HepG2 (cell line): ENCODE results near the gene PPP2R5B. TPM values are rescaled to one million over a fixed set of nuclear protein-coding genes. Genes with fewer than 3 reads are reported as not detected.

Experiments
- ATAD3A ChIP-seq: sonication (generic); formaldehyde crosslinking; IDR thresholded peaks from 2 replicates; pipeline ENCODE4 v1.4.0; 2020; ENCODE audit warnings: missing genetic modification reagents
- ELF1 ChIP-seq: sonication (generic); formaldehyde crosslinking; IDR thresholded peaks from 2 replicates; pipeline ENCODE4 v1.4.0; 2020; ENCODE audit warnings: missing genetic modification reagents
- HNRNPL ChIP-seq: fragments of 200-400 bp; formaldehyde crosslinking; IDR thresholded peaks from 2 replicates; pipeline ENCODE4 v1.6.1; 2017; ENCODE audit warnings: mild to moderate bottlenecking, low read depth, low read length
- IKZF4 ChIP-seq: sonication (generic); formaldehyde crosslinking; IDR thresholded peaks from 2 replicates; pipeline ENCODE4 v1.5.1; 2020; ENCODE audit warnings: borderline replicate concordance, mild to moderate bottlenecking, low read depth, missing genetic modification reagents; ENCODE audit errors: not compliant biosample characterization
- KDM2A ChIP-seq: sonication (generic); formaldehyde crosslinking; IDR thresholded peaks from 2 replicates; pipeline ENCODE4 v1.4.0; 2020; ENCODE audit warnings: low read depth, missing genetic modification reagents, borderline replicate concordance
- KLF9 ChIP-seq: IDR thresholded peaks from 2 replicates; pipeline ENCODE4 v1.6.1; 2016; ENCODE audit warnings: low read depth
- MED13 ChIP-seq: sonication (generic); formaldehyde crosslinking; IDR thresholded peaks from 2 replicates; pipeline ENCODE4 v1.5.0; 2020; ENCODE audit warnings: missing genetic modification reagents
- NCOA1 ChIP-seq: sonication (generic); formaldehyde crosslinking; IDR thresholded peaks from 2 replicates; pipeline ENCODE4 v1.9.0; 2021; ENCODE audit warnings: missing genetic modification reagents
- NFATC3 ChIP-seq: sonication (generic); formaldehyde crosslinking; IDR thresholded peaks from 2 replicates; pipeline ENCODE4 v1.5.1; 2020; ENCODE audit warnings: mild to moderate bottlenecking, missing genetic modification reagents
- NR1H2 ChIP-seq: sonication (generic); formaldehyde crosslinking; IDR thresholded peaks from 2 replicates; pipeline ENCODE4 v1.8.1; 2022; ENCODE audit warnings: low read depth, missing genetic modification reagents, borderline replicate concordance
- RFXAP ChIP-seq: sonication (generic); formaldehyde crosslinking; IDR thresholded peaks from 2 replicates; pipeline ENCODE4 v1.4.0; 2020; ENCODE audit warnings: missing genetic modification reagents, borderline replicate concordance
- SMARCE1 ChIP-seq: fragments of 450-650 bp; IDR thresholded peaks from 2 replicates; pipeline ENCODE4 v1.6.1; 2017; ENCODE audit warnings: borderline replicate concordance
- ZKSCAN8 ChIP-seq: IDR thresholded peaks from 2 replicates; pipeline ENCODE4 v1.6.1; 2016; ENCODE audit warnings: borderline replicate concordance, missing genetic modification reagents, missing compliant biosample characterization
- ZNF136 ChIP-seq: sonication (generic); formaldehyde crosslinking; IDR thresholded peaks from 2 replicates; pipeline ENCODE4 v1.8.1; 2022; ENCODE audit warnings: low read depth, mild to moderate bottlenecking, moderate library complexity, missing genetic modification reagents
- ZNF251 ChIP-seq: sonication (generic); formaldehyde crosslinking; IDR thresholded peaks from 2 replicates; pipeline ENCODE4 v1.9.0; 2021; ENCODE audit warnings: mild to moderate bottlenecking, missing genetic modification reagents
- ZNF572 ChIP-seq: sonication (generic); formaldehyde crosslinking; IDR thresholded peaks from 2 replicates; pipeline ENCODE4 v1.5.1; 2020; ENCODE audit warnings: mild to moderate bottlenecking, missing genetic modification reagents
- ZNF598 ChIP-seq: sonication (generic); formaldehyde crosslinking; IDR thresholded peaks from 2 replicates; pipeline ENCODE4 v1.5.1; 2020; ENCODE audit warnings: mild to moderate bottlenecking, missing genetic modification reagents, borderline replicate concordance
- ZSCAN20 ChIP-seq: sonication (generic); formaldehyde crosslinking; IDR thresholded peaks from 2 replicates; pipeline ENCODE4 v1.4.0; 2020; ENCODE audit warnings: missing genetic modification reagents, mild to moderate bottlenecking, borderline replicate concordance
- ZSCAN30 ChIP-seq: sonication (generic); formaldehyde crosslinking; IDR thresholded peaks from 2 replicates; pipeline ENCODE4 v1.5.0; 2020; ENCODE audit warnings: mild to moderate bottlenecking, missing genetic modification reagents
- polyA plus RNA-seq, 8 experiments: library from polyadenylated mRNA; depleted of rRNA in 3 of 8; stranded (reverse) in 7 of 8; unstranded in 1 of 8; fragments of >200 nt; fragmentation: Illumina TruSeq in 4 of 8; extraction: Trizol in 4 of 8; gene quantifications; 2 replicates each; pipeline versions ENCODE4 v1.2.1 to v1.2.3, GENCODE V29; 2011 to 2016; ENCODE audit warnings: low read depth in 4 of 8, missing spikeins in 1 of 8, mixed read lengths in 1 of 8; ENCODE audit not compliant: insufficient read depth in 1 of 8
- total RNA-seq, 5 experiments: library from RNA; depleted of rRNA; stranded (reverse); fragments of >200 nt; fragmentation: Illumina TruSeq; extraction: Trizol; gene quantifications; 2 replicates each; pipeline ENCODE4 v1.2.3, GENCODE V29; 2016; ENCODE audit warnings: low read depth in 1 of 5
- TF ChIP-seq, protein P1 (sequence below): sonication (generic); formaldehyde crosslinking; IDR thresholded peaks from 2 replicates; pipeline ENCODE4 v1.8.0; 2022; ENCODE audit warnings: low read depth, missing genetic modification reagents
- TF ChIP-seq, protein P2 (sequence below): sonication (generic); formaldehyde crosslinking; IDR thresholded peaks from 2 replicates; pipeline ENCODE4 v1.9.0; 2021; ENCODE audit warnings: mild to moderate bottlenecking, missing genetic modification reagents
- TF ChIP-seq, protein P3 (sequence below): IDR thresholded peaks from 2 replicates; pipeline ENCODE4 v1.6.1; 2016; ENCODE audit warnings: control low read depth

PPP2R5B gene
- total and polyA plus RNA-seq, 2 of the 13 experiments (the other 11 are each of a cell fraction or from before 2014, with no cell fraction given), result 2.3 to 8.3 TPM

DNA sequence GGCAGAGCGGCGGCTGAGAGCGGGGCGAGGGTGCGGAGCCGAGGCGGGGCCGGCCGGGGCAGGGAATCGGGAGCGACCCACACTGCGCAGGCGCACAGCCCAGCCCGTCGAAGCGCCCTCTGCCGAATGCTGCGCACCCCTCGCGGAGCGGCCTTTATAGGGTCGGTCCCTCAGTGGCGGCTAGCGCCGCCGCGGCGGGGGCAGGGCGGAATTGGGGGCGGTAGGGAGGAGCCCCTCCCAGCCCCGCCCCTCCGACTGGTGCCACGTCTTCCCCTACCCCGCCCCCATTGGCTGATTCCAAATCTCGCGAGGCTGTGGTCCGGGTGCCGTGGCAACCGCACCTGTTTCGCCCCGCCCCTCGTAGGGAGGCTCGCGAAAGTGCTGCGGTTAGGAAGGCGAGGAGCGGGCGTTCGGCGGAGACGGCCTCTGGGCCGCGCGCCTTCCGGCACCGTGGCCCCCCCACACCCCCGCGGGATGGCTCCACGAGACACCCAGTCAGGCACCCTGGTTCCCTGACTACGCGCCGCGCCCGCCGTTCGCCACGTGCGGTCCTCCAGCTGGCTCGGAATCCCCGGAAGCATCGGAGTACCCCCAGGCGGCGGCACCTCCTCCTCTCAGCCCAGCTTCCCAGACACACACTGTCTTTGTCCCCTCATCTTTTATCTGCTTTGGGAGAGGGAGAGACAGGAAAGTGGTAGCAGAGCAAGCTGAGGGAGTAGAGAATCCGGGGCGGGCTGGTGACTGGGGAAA lies 45.8 kb upstream of the PPP2R5B start, which contains the start of gene EHD1 (continued):
- TF ChIP-seq NFATC3 (CRISPR knock-in tag), result no peak
- no peak for TF ChIP-seq ZKSCAN8 (CRISPR knock-in tag)
- TF ChIP-seq, protein P1, sequence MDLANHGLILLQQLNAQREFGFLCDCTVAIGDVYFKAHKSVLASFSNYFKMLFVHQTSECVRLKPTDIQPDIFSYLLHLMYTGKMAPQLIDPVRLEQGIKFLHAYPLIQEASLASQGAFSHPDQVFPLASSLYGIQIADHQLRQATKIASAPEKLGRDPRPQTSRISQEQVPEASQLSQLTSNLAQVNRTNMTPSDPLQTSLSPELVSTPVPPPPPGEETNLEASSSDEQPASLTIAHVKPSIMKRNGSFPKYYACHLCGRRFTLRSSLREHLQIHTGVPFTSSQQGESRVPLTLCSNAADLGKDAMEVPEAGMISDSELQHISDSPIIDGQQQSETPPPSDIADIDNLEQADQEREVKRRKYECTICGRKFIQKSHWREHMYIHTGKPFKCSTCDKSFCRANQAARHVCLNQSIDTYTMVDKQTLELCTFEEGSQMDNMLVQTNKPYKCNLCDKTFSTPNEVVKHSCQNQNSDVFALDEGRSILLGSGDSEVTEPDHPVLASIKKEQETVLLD (CRISPR knock-in tag), result no peak
- TF ChIP-seq ZNF598 (CRISPR knock-in tag), result no peak
- TF ChIP-seq KDM2A (CRISPR knock-in tag), result peak; percentile 92
- TF ChIP-seq, protein P2, sequence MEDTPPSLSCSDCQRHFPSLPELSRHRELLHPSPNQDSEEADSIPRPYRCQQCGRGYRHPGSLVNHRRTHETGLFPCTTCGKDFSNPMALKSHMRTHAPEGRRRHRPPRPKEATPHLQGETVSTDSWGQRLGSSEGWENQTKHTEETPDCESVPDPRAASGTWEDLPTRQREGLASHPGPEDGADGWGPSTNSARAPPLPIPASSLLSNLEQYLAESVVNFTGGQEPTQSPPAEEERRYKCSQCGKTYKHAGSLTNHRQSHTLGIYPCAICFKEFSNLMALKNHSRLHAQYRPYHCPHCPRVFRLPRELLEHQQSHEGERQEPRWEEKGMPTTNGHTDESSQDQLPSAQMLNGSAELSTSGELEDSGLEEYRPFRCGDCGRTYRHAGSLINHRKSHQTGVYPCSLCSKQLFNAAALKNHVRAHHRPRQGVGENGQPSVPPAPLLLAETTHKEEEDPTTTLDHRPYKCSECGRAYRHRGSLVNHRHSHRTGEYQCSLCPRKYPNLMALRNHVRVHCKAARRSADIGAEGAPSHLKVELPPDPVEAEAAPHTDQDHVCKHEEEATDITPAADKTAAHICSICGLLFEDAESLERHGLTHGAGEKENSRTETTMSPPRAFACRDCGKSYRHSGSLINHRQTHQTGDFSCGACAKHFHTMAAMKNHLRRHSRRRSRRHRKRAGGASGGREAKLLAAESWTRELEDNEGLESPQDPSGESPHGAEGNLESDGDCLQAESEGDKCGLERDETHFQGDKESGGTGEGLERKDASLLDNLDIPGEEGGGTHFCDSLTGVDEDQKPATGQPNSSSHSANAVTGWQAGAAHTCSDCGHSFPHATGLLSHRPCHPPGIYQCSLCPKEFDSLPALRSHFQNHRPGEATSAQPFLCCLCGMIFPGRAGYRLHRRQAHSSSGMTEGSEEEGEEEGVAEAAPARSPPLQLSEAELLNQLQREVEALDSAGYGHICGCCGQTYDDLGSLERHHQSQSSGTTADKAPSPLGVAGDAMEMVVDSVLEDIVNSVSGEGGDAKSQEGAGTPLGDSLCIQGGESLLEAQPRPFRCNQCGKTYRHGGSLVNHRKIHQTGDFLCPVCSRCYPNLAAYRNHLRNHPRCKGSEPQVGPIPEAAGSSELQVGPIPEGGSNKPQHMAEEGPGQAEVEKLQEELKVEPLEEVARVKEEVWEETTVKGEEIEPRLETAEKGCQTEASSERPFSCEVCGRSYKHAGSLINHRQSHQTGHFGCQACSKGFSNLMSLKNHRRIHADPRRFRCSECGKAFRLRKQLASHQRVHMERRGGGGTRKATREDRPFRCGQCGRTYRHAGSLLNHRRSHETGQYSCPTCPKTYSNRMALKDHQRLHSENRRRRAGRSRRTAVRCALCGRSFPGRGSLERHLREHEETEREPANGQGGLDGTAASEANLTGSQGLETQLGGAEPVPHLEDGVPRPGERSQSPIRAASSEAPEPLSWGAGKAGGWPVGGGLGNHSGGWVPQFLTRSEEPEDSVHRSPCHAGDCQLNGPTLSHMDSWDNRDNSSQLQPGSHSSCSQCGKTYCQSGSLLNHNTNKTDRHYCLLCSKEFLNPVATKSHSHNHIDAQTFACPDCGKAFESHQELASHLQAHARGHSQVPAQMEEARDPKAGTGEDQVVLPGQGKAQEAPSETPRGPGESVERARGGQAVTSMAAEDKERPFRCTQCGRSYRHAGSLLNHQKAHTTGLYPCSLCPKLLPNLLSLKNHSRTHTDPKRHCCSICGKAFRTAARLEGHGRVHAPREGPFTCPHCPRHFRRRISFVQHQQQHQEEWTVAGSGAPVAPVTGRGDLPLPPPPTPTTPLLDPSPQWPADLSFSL (CRISPR knock-in tag), result no peak; the same call in 1 of the 2 replicates
- peak; percentile 71 for TF ChIP-seq ELF1 (CRISPR knock-in tag)
- no peak for TF ChIP-seq NR1H2 (CRISPR knock-in tag)
- TF ChIP-seq SMARCE1, result no peak
- no peak for TF ChIP-seq HNRNPL
- TF ChIP-seq MED13 (CRISPR knock-in tag), result peak; percentile 61
- TF ChIP-seq ZSCAN30, result no peak
- TF ChIP-seq ZSCAN20, result no peak
- TF ChIP-seq ZNF572 (CRISPR knock-in tag), result no peak
- TF ChIP-seq ZNF251 (CRISPR knock-in tag), result no peak
- TF ChIP-seq KLF9, result no peak
- TF ChIP-seq, protein P3, sequence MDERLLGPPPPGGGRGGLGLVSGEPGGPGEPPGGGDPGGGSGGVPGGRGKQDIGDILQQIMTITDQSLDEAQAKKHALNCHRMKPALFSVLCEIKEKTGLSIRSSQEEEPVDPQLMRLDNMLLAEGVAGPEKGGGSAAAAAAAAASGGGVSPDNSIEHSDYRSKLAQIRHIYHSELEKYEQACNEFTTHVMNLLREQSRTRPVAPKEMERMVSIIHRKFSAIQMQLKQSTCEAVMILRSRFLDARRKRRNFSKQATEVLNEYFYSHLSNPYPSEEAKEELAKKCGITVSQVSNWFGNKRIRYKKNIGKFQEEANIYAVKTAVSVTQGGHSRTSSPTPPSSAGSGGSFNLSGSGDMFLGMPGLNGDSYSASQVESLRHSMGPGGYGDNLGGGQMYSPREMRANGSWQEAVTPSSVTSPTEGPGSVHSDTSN (CRISPR knock-in tag), result no peak
- TF ChIP-seq ATAD3A (CRISPR knock-in tag), result no peak
- TF ChIP-seq NCOA1, result peak; percentile 64; the same call in 1 of the 2 replicates
- TF ChIP-seq ZNF136, result 0 out of 2 replicates have a peak, but pooled peaks have one; percentile 30
- TF ChIP-seq IKZF4, result no peak
- peak; percentile 87; the same call in 1 of the 2 replicates for TF ChIP-seq RFXAP (CRISPR knock-in tag)
